H9 (cell line): Measurements from ENCODE around the gene MRGPRF. TPM values are rescaled to one million over a fixed set of nuclear protein-coding genes. Genes with fewer than 3 reads are reported as not detected.

Experiments used
- DNase-seq: peaks from one replicate; pipeline ENCODE4 v3.0.0-alpha.2; 2017
- H2AFZ ChIP-seq: one replicate; pipeline ENCODE4 v1.6.1; 2013; ENCODE audit warnings: mild to moderate bottlenecking, low read length, control low read depth, moderate library complexity
- H2AK5ac ChIP-seq: 2 replicates; pipeline ENCODE4 v1.6.1; 2013; ENCODE audit warnings: low read length, control low read depth, mixed read lengths; ENCODE audit not compliant: insufficient read length
- H2BK120ac ChIP-seq: one replicate; pipeline ENCODE4 v1.6.1; 2013; ENCODE audit warnings: low read depth, mild to moderate bottlenecking, low read length, control low read depth, inconsistent platforms; ENCODE audit not compliant: poor library complexity, severe bottlenecking
- H2BK12ac ChIP-seq: 2 replicates; pipeline ENCODE4 v1.6.1; 2013; ENCODE audit warnings: low read length, control low read depth, mixed read lengths, low read depth; ENCODE audit not compliant: insufficient read length
- H2BK15ac ChIP-seq: 2 replicates; pipeline ENCODE4 v1.6.1; 2013; ENCODE audit warnings: low read depth, low read length, control low read depth
- H2BK20ac ChIP-seq: one replicate; pipeline ENCODE4 v1.6.1; 2013; ENCODE audit warnings: low read depth, mild to moderate bottlenecking, low read length, control low read depth, inconsistent platforms; ENCODE audit not compliant: poor library complexity, severe bottlenecking
- H2BK5ac ChIP-seq: 2 replicates; pipeline ENCODE4 v1.6.1; 2013; ENCODE audit warnings: low read length, control low read depth, mixed read lengths; ENCODE audit not compliant: insufficient read length
- H3K14ac ChIP-seq: 2 replicates; pipeline ENCODE4 v1.6.1; 2013; ENCODE audit warnings: low read length, control low read depth; ENCODE audit not compliant: insufficient read depth
- H3K18ac ChIP-seq: 2 replicates; pipeline ENCODE4 v1.6.1; 2013; ENCODE audit warnings: low read depth, mild to moderate bottlenecking, mixed read lengths, low read length, control low read depth; ENCODE audit not compliant: insufficient read length
- H3K23ac ChIP-seq: 2 replicates; pipeline ENCODE4 v1.6.1; 2013; ENCODE audit warnings: low read length, control low read depth, mixed read lengths, low read depth; ENCODE audit not compliant: insufficient read length
- H3K23me2 ChIP-seq: 2 replicates; pipeline ENCODE4 v1.6.1; 2013; ENCODE audit warnings: low read depth, mild to moderate bottlenecking, mixed read lengths, low read length, control low read depth; ENCODE audit not compliant: insufficient read length, poor library complexity, severe bottlenecking
- H3K27ac ChIP-seq: 2 replicates; pipeline ENCODE4 v1.5.1; 2013; ENCODE audit warnings: low read length, control low read depth, mixed read lengths, low read depth; ENCODE audit not compliant: insufficient read length
- H3K27me3 ChIP-seq: 2 replicates; pipeline ENCODE4 v1.6.1; 2013; ENCODE audit warnings: low read length, control low read depth, inconsistent platforms; ENCODE audit not compliant: insufficient read depth
- H3K4ac ChIP-seq: 2 replicates; pipeline ENCODE4 v1.6.1; 2013; ENCODE audit warnings: low read depth, mild to moderate bottlenecking, control low read depth, inconsistent platforms, low read length, moderate library complexity
- H3K4me1 ChIP-seq: 2 replicates; pipeline ENCODE4 v1.6.1; 2013; ENCODE audit warnings: low read length, control low read depth, inconsistent platforms; ENCODE audit not compliant: insufficient read depth
- H3K4me2 ChIP-seq: 2 replicates; pipeline ENCODE4 v1.6.1; 2013; ENCODE audit warnings: low read length, control low read depth, mixed read lengths; ENCODE audit not compliant: insufficient read length, insufficient read depth
- H3K56ac ChIP-seq: 2 replicates; pipeline ENCODE4 v1.6.1; 2013; ENCODE audit warnings: low read depth, mild to moderate bottlenecking, mixed read lengths, low read length, control low read depth; ENCODE audit not compliant: insufficient read length
- H3K79me1 ChIP-seq: 2 replicates; pipeline ENCODE4 v1.6.1; 2013; ENCODE audit warnings: low read depth, mild to moderate bottlenecking, moderate library complexity, low read length, control low read depth, inconsistent platforms; ENCODE audit not compliant: insufficient read depth, poor library complexity, severe bottlenecking
- H3K79me2 ChIP-seq: 2 replicates; pipeline ENCODE4 v1.6.1; 2013; ENCODE audit warnings: low read length, control low read depth, inconsistent platforms; ENCODE audit not compliant: insufficient read depth
- H3K9ac ChIP-seq: 2 replicates; pipeline ENCODE4 v1.6.1; 2013; ENCODE audit warnings: low read length, control low read depth, mixed read lengths; ENCODE audit not compliant: insufficient read length; ENCODE audit errors: extremely low read depth
- H3K9me3 ChIP-seq: one replicate; pipeline ENCODE4 v1.6.1; 2013; ENCODE audit warnings: low read depth, low read length, inconsistent platforms; ENCODE audit not compliant: control insufficient read depth
- H3T11ph ChIP-seq: one replicate; pipeline ENCODE4 v1.6.1; 2013; ENCODE audit warnings: mild to moderate bottlenecking, low read length, control low read depth, inconsistent platforms
- H4K20me1 ChIP-seq: one replicate; pipeline ENCODE4 v1.6.1; 2013; ENCODE audit not compliant: control insufficient read depth, insufficient read length, insufficient read depth
- H4K5ac ChIP-seq: 2 replicates; pipeline ENCODE4 v1.6.1; 2013; ENCODE audit warnings: low read depth, mild to moderate bottlenecking, mixed read lengths, low read length, control low read depth; ENCODE audit not compliant: insufficient read length
- H4K8ac ChIP-seq: replicated peaks from 2 replicates; pipeline ENCODE4 v1.6.1; 2013; ENCODE audit warnings: low read length, control low read depth, mixed read lengths, low read depth; ENCODE audit not compliant: insufficient read length
- H4K91ac ChIP-seq: 2 replicates; pipeline ENCODE4 v1.6.1; 2013; ENCODE audit warnings: low read depth, mild to moderate bottlenecking, moderate library complexity, mixed read lengths, low read length, control low read depth; ENCODE audit not compliant: insufficient read length
- H3K27ac Mint-ChIP-seq, 3 experiments: 2 replicates in 2 of 3; 3 replicates in 1 of 3; pipeline ENCODE4 v1.8.0; 2020 to 2021; ENCODE audit warnings: mixed read lengths in 3 of 3, mild to moderate bottlenecking in 1 of 3, moderate library complexity in 1 of 3
- H3K27me3 Mint-ChIP-seq: 2 replicates; pipeline ENCODE4 v1.8.0; 2021; ENCODE audit warnings: low read depth, mild to moderate bottlenecking, moderate library complexity, mixed read lengths
- H3K36me3 Mint-ChIP-seq, 3 experiments: 2 replicates in 2 of 3; 3 replicates in 1 of 3; pipeline ENCODE4 v1.8.0; 2020 to 2021; ENCODE audit warnings: low read depth in 3 of 3, mixed read lengths in 3 of 3; ENCODE audit not compliant: insufficient read depth in 1 of 3
- H3K4me1 Mint-ChIP-seq, 2 experiments: 2 replicates each; pipeline ENCODE4 v1.8.0; 2020; ENCODE audit warnings: mixed read lengths in 2 of 2
- H3K4me3 Mint-ChIP-seq, 2 experiments: 2 replicates in 1 of 2; 3 replicates in 1 of 2; pipeline ENCODE4 v1.8.0; 2020 to 2021; ENCODE audit warnings: mild to moderate bottlenecking in 2 of 2, mixed read lengths in 2 of 2, moderate library complexity in 1 of 2
- H3K9me3 Mint-ChIP-seq, 2 experiments: 2 replicates in 1 of 2; 3 replicates in 1 of 2; pipeline ENCODE4 v1.8.0; 2020; ENCODE audit warnings: mild to moderate bottlenecking in 2 of 2, mixed read lengths in 2 of 2, moderate library complexity in 1 of 2
- total RNA-seq: library from RNA; stranded (reverse); gene quantifications from 2 replicates; pipeline ENCODE4 v1.2.1, GENCODE V29; 2021
- TF ChIP-seq, protein P1 (sequence below): fragments of 200-600 bp; sonication (generic); conservative IDR thresholded peaks from 3 replicates; pipeline ENCODE4 v1.8.0; 2021; ENCODE audit warnings: antibody characterized with exemption, mild to moderate bottlenecking

The MRGPRF gene
- total RNA-seq, 1 experiment from 2014 or later = 4.0 TPM

DNA sequence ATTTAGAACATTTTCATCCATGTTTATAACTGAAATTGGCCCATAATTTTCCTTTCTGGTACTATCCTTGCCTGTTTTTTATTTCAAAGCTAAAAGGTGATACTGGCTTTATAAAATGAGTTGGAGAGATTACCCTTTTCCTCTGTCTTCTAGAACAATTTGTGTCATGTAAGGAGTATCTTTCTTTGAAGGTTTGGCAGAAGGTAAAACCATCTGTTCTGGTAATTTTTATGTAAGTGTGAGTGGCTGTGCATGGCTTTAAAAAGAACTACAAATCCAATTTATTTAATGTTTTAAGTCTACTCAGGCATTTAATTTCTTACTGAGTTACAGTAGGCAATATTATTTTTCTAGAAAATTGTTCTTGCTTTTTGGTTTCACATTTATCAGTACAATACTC, 24.6 kb downstream of the MRGPRF start:
- H2BK15ac ChIP-seq = no peak overlapping the region
- no peaks in the 10 kb centered on the region for H3K79me1 ChIP-seq
- no peak overlapping the region for H2AFZ ChIP-seq
- no peaks in the 10 kb centered on the region for H3K4me1 ChIP-seq
- no peaks in the 10 kb centered on the region for H4K20me1 ChIP-seq
- no peak overlapping the region for H2BK5ac ChIP-seq
- H3K27me3 Mint-ChIP-seq = peaks cover 2% of the 10 kb centered on the region; the same call in 1 of the 2 replicates
- no peak overlapping the region for H3K27ac Mint-ChIP-seq
- H3K4ac ChIP-seq = no peak overlapping the region
- H3K9ac ChIP-seq = no peak overlapping the region
- H3K56ac ChIP-seq = no peak overlapping the region
- H3K9me3 ChIP-seq = no peaks in the 10 kb centered on the region
- no peak overlapping the region for H2BK120ac ChIP-seq
- TF ChIP-seq, protein P1, sequence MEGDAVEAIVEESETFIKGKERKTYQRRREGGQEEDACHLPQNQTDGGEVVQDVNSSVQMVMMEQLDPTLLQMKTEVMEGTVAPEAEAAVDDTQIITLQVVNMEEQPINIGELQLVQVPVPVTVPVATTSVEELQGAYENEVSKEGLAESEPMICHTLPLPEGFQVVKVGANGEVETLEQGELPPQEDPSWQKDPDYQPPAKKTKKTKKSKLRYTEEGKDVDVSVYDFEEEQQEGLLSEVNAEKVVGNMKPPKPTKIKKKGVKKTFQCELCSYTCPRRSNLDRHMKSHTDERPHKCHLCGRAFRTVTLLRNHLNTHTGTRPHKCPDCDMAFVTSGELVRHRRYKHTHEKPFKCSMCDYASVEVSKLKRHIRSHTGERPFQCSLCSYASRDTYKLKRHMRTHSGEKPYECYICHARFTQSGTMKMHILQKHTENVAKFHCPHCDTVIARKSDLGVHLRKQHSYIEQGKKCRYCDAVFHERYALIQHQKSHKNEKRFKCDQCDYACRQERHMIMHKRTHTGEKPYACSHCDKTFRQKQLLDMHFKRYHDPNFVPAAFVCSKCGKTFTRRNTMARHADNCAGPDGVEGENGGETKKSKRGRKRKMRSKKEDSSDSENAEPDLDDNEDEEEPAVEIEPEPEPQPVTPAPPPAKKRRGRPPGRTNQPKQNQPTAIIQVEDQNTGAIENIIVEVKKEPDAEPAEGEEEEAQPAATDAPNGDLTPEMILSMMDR = no peak
- no peaks in the 10 kb centered on the region for H3K23me2 ChIP-seq
- no peak overlapping the region for H4K91ac ChIP-seq
- H3K27me3 ChIP-seq = no peaks in the 10 kb centered on the region
- H2BK12ac ChIP-seq = no peak overlapping the region
- no peaks in the 10 kb centered on the region for H3K36me3 Mint-ChIP-seq
- no peak overlapping the region for H4K5ac ChIP-seq
- no peak overlapping the region for H4K8ac ChIP-seq
- no peak overlapping the region for H2BK20ac ChIP-seq
- no peaks in the 10 kb centered on the region for H3K79me2 ChIP-seq
- H3K4me3 Mint-ChIP-seq = no peak overlapping the region
- H3T11ph ChIP-seq = no peak overlapping the region
- no peak overlapping the region for H2AK5ac ChIP-seq
- no peak overlapping the region for H3K4me2 ChIP-seq
- H3K4me1 Mint-ChIP-seq = no peaks in the 10 kb centered on the region
- peaks cover 9 to 10% of the 10 kb centered on the region in 2 experiments; a peak in 4 of 5 replicates for H3K9me3 Mint-ChIP-seq
- no peak overlapping the region for H3K18ac ChIP-seq
- no peak overlapping the region for H3K14ac ChIP-seq
- H3K27ac ChIP-seq = no peak overlapping the region
- no peak for DNase-seq
- no peak overlapping the region for H3K23ac ChIP-seq
